ENCODE results near the gene TMEM41A.
"Not testable (repeated sequence)": the region's sequence is repeated elsewhere in the genome, so short reads cannot be mapped to it uniquely, and the experiment has no call there.

The TMEM41A gene

DNA sequence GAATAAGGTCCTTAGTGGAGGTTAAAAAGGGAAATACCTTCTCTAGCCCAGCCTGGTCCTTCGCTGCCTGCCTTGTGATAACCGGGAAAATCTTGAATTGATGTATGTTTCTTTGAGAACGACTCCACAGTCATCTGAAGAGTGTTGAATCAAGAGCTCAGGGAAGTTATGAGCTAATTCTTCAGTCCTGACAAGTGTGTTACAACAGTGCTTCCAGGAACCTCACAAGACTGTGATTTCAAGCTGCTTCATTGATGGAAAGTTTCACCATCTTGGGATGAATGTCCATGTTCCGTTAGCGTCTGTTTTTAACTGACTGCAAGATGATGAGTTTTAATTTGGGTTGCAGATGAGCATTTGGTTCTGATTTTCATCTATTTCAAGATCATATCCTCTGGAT is 12.4 kb downstream of the TMEM41A start:
- DNase-seq: no peak

DNA sequence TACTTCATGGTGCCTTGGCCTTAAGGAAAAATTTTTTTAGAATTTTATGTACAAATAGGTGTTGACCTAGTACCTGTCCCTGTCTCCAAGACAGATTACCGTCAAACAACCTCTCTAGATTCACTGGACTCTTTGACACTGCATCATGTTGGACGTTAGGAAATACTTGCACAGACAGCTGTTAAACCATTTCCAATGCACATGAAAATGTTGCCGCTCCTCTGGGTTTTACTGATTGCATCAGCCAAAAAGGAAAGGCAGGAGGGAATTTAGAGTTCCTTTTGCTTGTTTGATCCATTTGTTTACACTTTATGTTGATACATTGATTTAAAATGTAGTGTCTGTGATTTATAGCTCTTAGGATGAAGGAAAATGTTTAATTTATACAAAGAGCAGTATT is 14.5 kb downstream of the TMEM41A start:
- no peak for DNase-seq

DNA sequence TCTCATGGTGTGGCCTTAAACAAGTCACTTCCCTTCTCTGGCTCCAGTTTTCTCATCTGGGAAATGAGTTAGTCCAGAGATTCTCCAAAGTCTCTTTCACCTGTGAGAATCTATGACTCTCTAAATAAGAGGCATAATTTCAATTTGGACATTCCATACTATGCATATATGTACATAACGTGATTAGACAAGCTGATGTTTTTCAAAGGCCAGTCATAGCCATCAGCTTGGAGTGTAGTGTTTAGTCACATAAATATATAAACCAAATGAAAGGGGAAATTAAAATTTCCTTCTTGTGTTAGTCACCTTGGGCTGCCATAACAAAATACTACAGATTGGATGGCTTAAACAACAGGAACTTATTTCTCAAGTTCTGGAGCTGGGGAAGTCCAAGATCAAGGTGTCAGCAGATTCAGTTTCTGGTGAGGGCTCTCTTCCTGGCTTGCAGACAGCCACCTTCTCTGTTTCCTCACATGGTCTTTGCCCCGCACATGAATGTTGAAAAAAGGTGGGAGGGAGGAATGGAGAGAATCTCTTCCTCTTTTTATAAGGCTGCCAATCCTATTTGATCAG is 19.4 kb downstream of the TMEM41A start:
- no peak for DNase-seq

DNA sequence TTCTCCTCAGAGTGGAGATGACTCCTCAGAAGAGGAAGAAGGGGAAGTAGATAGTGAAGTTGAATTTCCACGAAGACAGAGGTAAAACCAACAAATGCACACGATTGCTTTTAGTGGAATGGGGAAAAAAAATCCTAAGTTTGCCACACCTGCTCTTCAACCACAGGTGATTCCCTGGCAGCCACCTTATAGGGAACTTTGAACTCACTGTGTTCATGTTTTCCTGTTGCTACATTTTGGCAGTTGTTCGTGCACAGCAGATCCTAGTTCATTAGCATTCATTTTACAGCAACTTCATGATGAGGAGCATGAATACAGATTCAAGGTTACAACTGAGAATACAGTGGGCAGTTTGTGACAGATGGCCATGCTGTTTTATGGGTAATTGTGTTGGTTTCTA is 21.5 kb downstream of the TMEM41A start:
- no peak for DNase-seq

DNA sequence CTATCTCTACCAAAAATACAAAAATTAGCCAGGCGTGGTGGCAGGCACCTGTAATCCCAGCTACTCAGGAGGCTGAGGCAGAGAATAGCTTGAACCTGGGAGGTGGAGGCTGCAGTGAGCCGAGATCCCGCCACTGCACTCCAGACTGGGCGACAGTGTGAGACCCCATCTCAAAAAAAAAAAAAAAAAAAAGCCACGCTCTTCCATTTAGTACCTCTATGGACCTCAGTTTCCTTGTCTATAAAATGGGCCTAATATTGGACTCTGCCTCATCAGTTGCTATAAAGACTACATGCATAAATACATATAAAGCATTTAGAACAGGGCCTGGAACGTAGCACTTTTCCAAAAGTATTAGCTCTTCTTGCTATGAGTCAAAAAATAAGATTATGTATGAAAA is 23.9 kb downstream of the TMEM41A start:
- not testable (repeated sequence) for DNase-seq

DNA sequence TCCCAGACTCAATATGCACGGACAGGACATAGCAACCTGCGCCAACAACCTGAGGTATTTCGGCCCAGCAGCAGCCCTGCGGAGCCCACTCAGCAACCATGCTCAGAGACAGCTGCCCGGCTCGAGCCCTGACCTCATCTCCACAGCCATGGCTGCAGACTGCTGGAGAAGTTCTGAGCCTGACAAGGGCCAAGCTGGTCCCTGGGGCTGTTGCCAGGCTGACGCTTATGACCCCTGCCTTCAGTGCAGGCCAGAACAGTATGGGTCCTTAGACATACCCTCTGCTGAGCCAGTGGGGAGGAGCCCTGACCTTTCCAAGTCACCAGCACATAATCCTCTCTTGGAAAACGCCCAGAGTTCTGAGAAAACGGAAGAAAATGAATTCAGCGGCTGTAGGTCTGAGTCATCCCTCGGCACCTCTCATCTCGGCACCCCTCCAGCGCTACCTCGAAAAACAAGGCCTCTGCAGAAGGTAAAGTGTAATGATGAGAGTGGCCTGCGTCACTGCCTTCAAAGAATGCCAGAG is 25.5 kb downstream of the TMEM41A start:
- DNase-seq: no peak

DNA sequence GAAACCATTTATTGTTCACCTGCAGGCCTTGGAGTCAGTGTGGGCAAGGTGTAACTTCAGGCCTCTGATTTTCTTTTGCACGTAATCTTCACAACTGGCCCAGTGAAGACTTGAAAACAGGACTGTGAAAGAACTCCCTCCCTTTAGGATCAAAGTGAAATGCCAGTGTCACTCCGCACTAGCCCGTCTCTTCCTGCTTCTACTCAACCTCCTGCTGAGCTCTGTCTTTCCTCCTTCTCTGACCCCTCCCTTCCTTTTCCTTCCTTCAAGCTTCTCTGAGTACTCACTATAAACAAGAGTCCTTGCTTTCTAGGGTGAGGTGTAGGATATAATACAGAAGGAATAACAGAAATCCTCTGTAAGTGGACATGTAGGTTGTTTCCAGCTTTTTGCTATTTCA is 28.5 kb downstream of the TMEM41A start:
- no peak for DNase-seq

DNA sequence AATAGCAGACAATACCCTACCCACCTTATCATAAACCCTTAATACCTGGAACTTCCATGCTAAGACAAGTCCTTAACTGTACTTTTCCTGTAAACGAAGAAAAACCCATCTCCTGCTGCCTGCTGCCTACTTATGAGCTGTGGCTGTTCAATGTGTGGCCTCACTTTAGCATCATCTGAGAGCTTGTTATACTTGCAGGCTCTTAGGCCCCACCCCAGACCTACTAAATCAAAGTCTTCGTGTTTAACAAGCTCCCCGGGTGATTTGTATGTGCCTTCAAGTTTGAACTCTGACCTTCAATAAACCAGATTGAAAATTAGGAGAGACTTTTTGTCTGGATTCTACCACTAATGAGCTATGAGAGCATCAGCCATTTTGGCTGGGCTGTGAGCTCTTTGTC is 29.3 kb downstream of the TMEM41A start:
- no peak for DNase-seq

DNA sequence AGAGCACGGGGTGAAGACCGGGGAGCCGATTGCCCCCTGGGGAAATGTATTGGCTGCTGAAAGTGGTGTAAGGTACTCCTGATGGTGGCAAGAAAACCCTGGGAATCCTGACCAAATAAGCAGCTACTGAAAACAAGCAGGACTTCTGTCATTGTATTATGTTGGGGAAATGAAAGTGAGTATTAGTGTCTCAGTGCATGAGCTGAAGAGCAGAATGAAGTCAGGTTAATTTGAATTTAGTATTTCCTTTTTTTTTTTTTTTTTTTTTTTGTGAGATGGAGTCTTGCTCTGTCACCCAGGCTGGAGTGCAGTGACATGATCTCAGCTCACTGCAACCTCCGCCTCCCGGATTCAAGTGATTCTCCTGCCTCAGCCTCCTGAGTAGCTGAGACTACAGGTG is 32.7 kb downstream of the TMEM41A start:
- not testable (repeated sequence) for DNase-seq

DNA sequence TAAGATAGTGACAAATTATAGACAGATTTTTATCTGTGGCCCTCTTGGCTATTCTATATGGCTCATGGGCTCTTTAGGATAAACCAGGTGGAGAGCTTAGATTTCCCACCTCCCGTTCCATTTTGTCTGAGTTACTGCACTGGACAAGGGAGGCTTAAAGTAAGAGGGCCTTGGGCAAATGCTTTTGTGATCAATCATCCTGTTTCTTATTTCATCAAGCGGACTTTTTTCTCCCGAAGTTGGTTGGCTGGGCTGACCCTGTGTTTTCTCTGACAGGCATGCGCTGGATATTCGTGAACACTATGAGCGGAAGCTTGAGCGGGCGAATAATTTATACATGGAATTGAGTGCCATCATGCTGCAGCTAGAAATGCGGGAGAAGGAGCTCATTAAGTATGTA is 33.4 kb downstream of the TMEM41A start:
- no peak for DNase-seq

DNA sequence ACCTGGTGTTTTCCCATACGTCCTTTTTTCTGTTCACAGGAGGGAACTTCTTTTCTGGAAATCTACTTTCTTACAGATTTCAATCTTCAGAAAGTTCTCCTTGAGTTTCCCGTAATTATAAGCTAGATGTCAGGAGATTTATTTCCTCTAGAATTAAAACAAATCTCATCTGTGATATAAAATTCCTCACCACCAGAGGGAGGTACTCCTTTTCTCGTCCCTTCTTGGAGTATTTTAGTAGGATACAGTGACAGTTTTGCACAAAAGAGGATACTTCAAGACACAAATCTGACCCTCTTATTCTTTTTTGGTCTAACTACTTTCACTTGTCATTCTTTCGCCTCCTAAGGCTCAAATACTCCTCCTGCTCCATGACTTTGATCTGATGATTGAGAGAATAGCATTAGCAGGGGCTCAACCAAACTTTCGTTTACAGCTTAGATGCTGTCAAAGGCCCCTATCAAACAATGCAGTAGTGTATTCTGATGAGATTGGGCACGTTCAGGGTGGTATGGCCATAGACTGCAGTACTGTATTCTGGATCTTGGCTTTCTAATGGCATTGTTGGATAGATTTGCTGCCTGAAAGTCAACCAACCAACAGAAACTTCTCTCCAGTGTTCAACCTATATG is 38.0 kb downstream of the TMEM41A start:
- DNase-seq: no peak

DNA sequence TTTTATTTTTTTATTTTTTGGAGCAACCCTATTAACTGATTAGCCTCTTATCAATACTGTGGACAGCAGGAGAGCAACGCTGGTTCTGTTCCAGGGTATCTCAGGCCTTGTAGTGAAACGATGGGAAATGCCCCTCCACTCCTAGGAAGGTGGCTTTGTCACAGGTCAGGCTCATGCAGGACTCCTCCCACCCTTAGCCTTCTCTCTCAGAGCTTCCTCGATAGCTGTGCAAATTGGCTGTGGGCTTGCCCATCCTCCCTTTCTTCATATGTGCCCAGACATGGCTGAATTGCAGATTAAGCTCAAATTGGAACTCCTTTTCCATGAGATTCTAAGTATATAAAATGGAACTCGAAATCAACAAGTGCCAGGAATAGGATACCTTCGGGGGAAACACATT is 38.5 kb downstream of the TMEM41A start:
- no peak for DNase-seq

DNA sequence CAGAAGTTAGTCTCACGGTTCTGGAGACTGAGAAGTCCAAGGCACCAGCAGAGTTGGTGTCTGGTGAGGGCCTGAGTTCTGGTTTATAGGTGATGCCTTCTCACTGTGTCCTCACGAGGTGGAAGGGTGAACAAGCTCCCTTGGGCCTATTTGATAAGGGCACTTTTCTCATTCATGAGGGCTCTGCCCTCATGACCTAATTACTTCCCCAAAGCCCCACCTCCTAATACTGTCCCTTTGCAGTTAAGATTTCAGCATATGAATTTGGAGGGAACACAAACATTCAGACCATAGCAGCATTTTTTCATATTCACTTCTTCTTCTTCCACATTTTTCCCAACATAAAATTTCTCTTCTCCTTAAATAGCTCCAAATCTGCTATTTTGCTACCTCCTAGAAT is 41.5 kb downstream of the TMEM41A start:
- DNase-seq: no peak

DNA sequence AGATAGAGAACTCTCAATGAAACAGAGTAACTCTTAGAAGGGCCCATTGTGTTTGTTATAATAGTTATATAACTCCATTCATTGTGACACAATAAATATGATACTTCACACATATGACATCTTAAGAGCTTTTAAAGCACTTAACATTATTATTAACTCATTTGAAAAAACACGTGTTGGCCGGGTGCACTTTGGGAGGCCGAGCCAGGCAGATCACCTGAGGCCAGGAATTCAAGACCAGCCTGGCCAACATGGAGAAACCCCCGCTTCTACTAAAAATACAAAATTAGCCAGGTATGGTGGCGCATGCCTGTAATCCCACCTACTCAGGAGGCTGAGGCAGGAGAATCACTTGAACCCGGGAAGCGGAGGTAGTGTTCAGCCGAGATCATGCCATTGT is 47.4 kb downstream of the TMEM41A start:
- DNase-seq: not testable (repeated sequence)

DNA sequence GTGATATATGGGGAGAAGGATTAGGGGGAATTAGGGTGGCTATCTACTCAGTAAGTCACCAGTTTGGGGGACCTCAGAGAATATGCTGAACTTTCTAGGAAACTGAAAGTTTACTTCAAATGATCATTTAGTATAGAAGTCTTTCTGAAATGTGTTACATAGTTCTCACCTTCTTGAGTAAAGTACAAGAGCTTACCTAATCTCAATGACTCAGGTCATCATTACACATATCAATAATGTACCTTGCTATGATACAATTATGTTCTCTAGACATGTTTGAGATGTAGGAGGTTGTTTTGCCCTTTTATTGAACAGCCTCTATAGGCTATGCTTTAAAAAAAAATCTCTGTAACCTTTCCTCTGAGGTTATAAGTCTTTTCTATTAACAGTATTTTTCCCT is 50.7 kb downstream of the TMEM41A start:
- no peak for DNase-seq

DNA sequence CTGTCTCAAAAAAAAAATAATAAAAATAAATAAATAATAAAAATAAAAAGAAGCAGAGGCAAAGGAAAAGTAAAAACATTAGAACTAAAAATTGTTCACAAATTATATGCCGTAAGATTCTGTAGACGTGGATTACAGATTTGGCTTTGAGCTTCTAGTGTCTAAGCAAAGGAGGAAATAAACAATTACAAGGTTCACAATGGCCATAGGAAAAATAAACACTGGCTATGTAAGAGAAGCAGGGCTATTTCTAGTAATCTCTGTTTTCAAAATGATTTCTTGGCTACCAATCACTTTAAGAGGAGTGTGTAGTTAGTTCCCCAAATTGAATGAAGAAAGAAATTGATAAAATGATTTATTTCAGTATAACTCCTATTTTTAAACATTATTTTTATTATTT is 54.5 kb downstream of the TMEM41A start:
- no peak for DNase-seq

DNA sequence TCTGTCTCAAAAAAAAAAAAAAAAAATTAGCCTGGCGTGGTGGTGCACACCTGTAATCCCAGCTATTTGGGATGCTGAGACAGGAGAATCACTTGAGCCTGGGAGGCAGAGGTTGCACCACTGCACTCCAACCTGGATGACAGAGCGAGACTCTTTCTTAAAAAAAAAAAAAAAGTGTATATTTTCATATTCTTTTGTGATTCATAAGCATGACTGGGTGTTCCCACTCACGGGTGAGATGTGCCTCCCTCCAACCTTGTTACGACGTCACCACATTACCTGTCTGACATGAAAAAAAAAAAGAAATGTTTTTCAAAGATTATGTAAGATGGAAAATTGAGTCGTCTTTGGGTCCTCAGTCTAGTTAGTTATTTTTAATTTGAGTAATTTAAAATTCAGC is 56.8 kb downstream of the TMEM41A start:
- no peak for DNase-seq

DNA sequence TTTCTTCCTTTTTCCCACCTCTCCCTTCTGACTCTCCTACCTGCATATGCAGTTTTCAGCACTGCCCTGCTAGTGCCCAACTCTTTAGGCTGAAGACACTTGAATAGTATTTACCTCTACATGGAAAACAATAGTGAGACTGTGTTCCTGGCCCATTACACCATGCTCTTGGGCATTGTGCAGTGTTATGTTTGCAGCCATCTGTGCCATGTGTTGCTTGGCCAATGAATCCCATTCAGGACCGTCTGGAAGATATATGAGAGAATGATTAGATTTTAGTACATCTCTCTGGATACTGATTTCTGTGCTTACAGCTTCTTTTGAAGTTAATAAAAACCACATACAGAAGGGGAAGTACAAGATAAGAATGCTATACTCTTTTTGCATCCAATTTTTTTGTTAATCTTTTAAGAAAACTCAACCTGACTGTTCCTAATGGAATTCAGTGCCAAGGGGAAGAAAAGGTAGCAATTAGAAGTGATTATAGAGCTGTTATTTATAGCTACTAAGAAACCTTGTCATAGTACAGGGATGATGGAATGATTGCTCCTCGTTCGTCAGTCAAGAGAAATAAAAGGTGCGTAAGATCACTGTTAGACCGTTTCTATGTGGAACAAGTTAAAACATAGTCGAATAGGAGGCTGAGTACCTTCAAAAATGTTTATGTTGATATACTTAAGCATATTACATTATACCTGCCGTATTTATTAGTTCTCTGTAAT is 58.9 kb downstream of the TMEM41A start:
- no peak for DNase-seq

Measured in activated naive CD4-positive, alpha-beta T cell treated with anti-CD3 and anti-CD28 coated beads, Interleukin-2, amount 50 U/mL, for 16 hours (primary cell).